HG02840 (cell line): Measurements from ENCODE around the gene APBA3.

Source experiments
- ATAC-seq: cut with Tn5 transposase; IDR thresholded peaks from one replicate; pipeline ENCODE4 v1.9.1; 2021; ENCODE audit warnings: mild to moderate bottlenecking, moderate library complexity, moderate number of reproducible peaks; ENCODE audit not compliant: unreplicated experiment, low FRiP score

APBA3 gene

GRCh38 chr19:3761382-3762129, at the start of gene APBA3:
APBA3 (minus strand) TSS chr19:3761692; CDS start chr19:3760264, 1,428 bp downstream.
- ATAC-seq = peak; percentile 33

GRCh38 chr19:3810708-3811355, 49.3 kb upstream of the APBA3 start:
- ATAC-seq = no peak

- no peak for ATAC-seq
These were observed 48.6 kb upstream of the APBA3 start for GRCh38 chr19:3809881-3810707.

- ATAC-seq = no peak
These were observed 47.1 kb upstream of the APBA3 start for GRCh38 chr19:3808420-3809143.

GRCh38 chr19:3807574-3808354, 46.3 kb upstream of the APBA3 start:
- no peak for ATAC-seq

GRCh38 chr19:3807131-3807480, 45.6 kb upstream of the APBA3 start:
- no peak for ATAC-seq

- ATAC-seq = no peak
These were observed 44.4 kb upstream of the APBA3 start for GRCh38 chr19:3805859-3806258.

GRCh38 chr19:3804429-3804828, 42.9 kb upstream of the APBA3 start:
- ATAC-seq = no peak

GRCh38 chr19:3803986-3804385, 42.5 kb upstream of the APBA3 start:
- no peak for ATAC-seq

GRCh38 chr19:3803114-3803888, 41.8 kb upstream of the APBA3 start:
- ATAC-seq = no peak

- no peak for ATAC-seq
These were observed 40.1 kb upstream of the APBA3 start for GRCh38 chr19:3801412-3802096.

GRCh38 chr19:3800996-3801395, 39.5 kb upstream of the APBA3 start:
- ATAC-seq = no peak

GRCh38 chr19:3798137-3798536, 36.6 kb upstream of the APBA3 start:
- ATAC-seq = no peak

- ATAC-seq = no peak
These were observed 34.9 kb upstream of the APBA3 start for GRCh38 chr19:3796358-3796757.

- ATAC-seq = no peak
These were observed 32.3 kb upstream of the APBA3 start for GRCh38 chr19:3793799-3794198.

- ATAC-seq = no peak
These were observed 30.6 kb upstream of the APBA3 start for GRCh38 chr19:3792114-3792513.

GRCh38 chr19:3790941-3791340, 29.4 kb upstream of the APBA3 start:
- ATAC-seq = no peak

GRCh38 chr19:3790209-3790734, 28.8 kb upstream of the APBA3 start:
- ATAC-seq = no peak
